Endothelial cell of umbilical vein (primary cell): Measurements from ENCODE around the gene ESPNL.

Source experiments
- CTCF ChIP-seq, 2 donors: IDR thresholded peaks; 1 replicate in 1 of 2; 2 replicates in 1 of 2; pipeline ENCODE4 v1.5.1; 2011; ENCODE audit warnings: low read length in 2 of 2, mild to moderate bottlenecking in 2 of 2, moderate library complexity in 2 of 2, control low read depth in 1 of 2, inconsistent platforms in 1 of 2, low read depth in 1 of 2; ENCODE audit not compliant: insufficient read depth in 1 of 2; ENCODE audit errors: extremely low read depth in 1 of 2
- EZH2 ChIP-seq: IDR thresholded peaks from 2 replicates; pipeline ENCODE4 v1.6.1; 2012; ENCODE audit warnings: borderline replicate concordance, low read depth, mild to moderate bottlenecking, moderate library complexity, low read length, inconsistent platforms; ENCODE audit not compliant: severe bottlenecking
- FOS ChIP-seq: IDR thresholded peaks from 2 replicates; pipeline ENCODE4 v1.6.1; 2011; ENCODE audit warnings: mild to moderate bottlenecking, low read length, moderate library complexity, borderline replicate concordance; ENCODE audit not compliant: insufficient read depth
- JUN ChIP-seq: IDR thresholded peaks from 2 replicates; pipeline ENCODE4 v1.6.1; 2011; ENCODE audit warnings: borderline replicate concordance, low read depth; ENCODE audit not compliant: insufficient read length, insufficient read depth
- MAX ChIP-seq: IDR thresholded peaks from 2 replicates; pipeline ENCODE4 v1.6.1; 2011; ENCODE audit not compliant: insufficient read depth, insufficient read length
- POLR2A ChIP-seq: IDR thresholded peaks from 2 replicates; pipeline ENCODE4 v1.6.1; 2012; ENCODE audit warnings: low read depth, mild to moderate bottlenecking, control low read depth, low read length
- POLR2AphosphoS5 ChIP-seq: IDR thresholded peaks from 2 replicates; pipeline ENCODE4 v1.6.1; 2012; ENCODE audit warnings: low read depth, mild to moderate bottlenecking, control low read depth, low read length, moderate library complexity; ENCODE audit not compliant: insufficient read depth

- TF ChIP-seq CTCF (IDR thresholded peaks at IDR 0.05; ENCODE audit: extremely low read depth in 1 of 2, insufficient read depth in 1 of 2, low read depth in 1 of 2, low read length in 2 of 2): no peak
- no peak for TF ChIP-seq POLR2AphosphoS5
- TF ChIP-seq MAX: no peak
- TF ChIP-seq JUN: no peak
- TF ChIP-seq EZH2: no peak
- TF ChIP-seq POLR2A: no peak
- TF ChIP-seq FOS: no peak
Measured at GRCh38 chr2:238093181-238094140, 6.7 kb upstream of the ESPNL start.
